HepG2 (cell line): ENCODE data around the gene NOTUM. TPM values are rescaled to one million over a fixed set of nuclear protein-coding genes. Genes with fewer than 3 reads are reported as not detected.

Experiments
- ARNTL ChIP-seq: sonication (generic); formaldehyde crosslinking; IDR thresholded peaks from 2 replicates; pipeline ENCODE4 v1.4.0; 2020; ENCODE audit warnings: mild to moderate bottlenecking, missing genetic modification reagents
- BCL6 ChIP-seq: IDR thresholded peaks from 2 replicates; pipeline ENCODE4 v1.6.1; 2016; ENCODE audit warnings: missing genetic modification reagents, missing compliant biosample characterization
- CCDC6 ChIP-seq: sonication (generic); formaldehyde crosslinking; IDR thresholded peaks from 2 replicates; pipeline ENCODE4 v1.8.1; 2022; ENCODE audit warnings: mild to moderate bottlenecking, missing genetic modification reagents, moderate library complexity
- E2F2 ChIP-seq: sonication (generic); formaldehyde crosslinking; IDR thresholded peaks from 2 replicates; pipeline ENCODE4 v1.4.0; 2020; ENCODE audit warnings: missing genetic modification reagents, borderline replicate concordance
- ETS1 ChIP-seq: sonication (generic); formaldehyde crosslinking; IDR thresholded peaks from 2 replicates; pipeline ENCODE4 v1.4.0; 2020; ENCODE audit warnings: missing genetic modification reagents
- FOXA3 ChIP-seq: IDR thresholded peaks from 2 replicates; pipeline ENCODE4 v1.6.1; 2016; ENCODE audit warnings: missing genetic modification reagents, missing compliant biosample characterization
- HBP1 ChIP-seq: IDR thresholded peaks from 2 replicates; pipeline ENCODE4 v1.6.1; 2016; ENCODE audit warnings: low read depth, control low read depth
- HOXA7 ChIP-seq: sonication (generic); formaldehyde crosslinking; IDR thresholded peaks from 2 replicates; pipeline ENCODE4 v1.8.1; 2022; ENCODE audit warnings: mild to moderate bottlenecking, missing genetic modification reagents, moderate library complexity
- MED13 ChIP-seq: sonication (generic); formaldehyde crosslinking; IDR thresholded peaks from 2 replicates; pipeline ENCODE4 v1.5.0; 2020; ENCODE audit warnings: missing genetic modification reagents
- PCBP2 ChIP-seq: fragments of 200-400 bp; formaldehyde crosslinking; optimal IDR thresholded peaks from 2 replicates; pipeline ENCODE3; 2018; ENCODE audit warnings: low read length, low read depth; ENCODE audit not compliant: poor library complexity, severe bottlenecking
- PHB2 ChIP-seq: fragments of 450-650 bp; IDR thresholded peaks from 2 replicates; pipeline ENCODE4 v1.6.1; 2018; ENCODE audit not compliant: partially characterized antibody
- ZNF124 ChIP-seq: sonication (generic); formaldehyde crosslinking; IDR thresholded peaks from 2 replicates; pipeline ENCODE4 v1.4.0; 2020; ENCODE audit warnings: missing genetic modification reagents
- ZNF44 ChIP-seq: sonication (generic); formaldehyde crosslinking; IDR thresholded peaks from 2 replicates; pipeline ENCODE4 v1.5.1; 2020; ENCODE audit warnings: mild to moderate bottlenecking, missing genetic modification reagents
- ZNF512B ChIP-seq: sonication (generic); formaldehyde crosslinking; IDR thresholded peaks from 2 replicates; pipeline ENCODE4 v1.5.1; 2020; ENCODE audit warnings: missing genetic modification reagents, mild to moderate bottlenecking, borderline replicate concordance
- polyA plus RNA-seq, 8 experiments: library from polyadenylated mRNA; depleted of rRNA in 3 of 8; stranded (reverse) in 7 of 8; unstranded in 1 of 8; fragments of >200 nt; fragmentation: Illumina TruSeq in 4 of 8; extraction: Trizol in 4 of 8; gene quantifications; 2 replicates each; pipeline versions ENCODE4 v1.2.1 to v1.2.3, GENCODE V29; 2011 to 2016; ENCODE audit warnings: low read depth in 4 of 8, missing spikeins in 1 of 8, mixed read lengths in 1 of 8; ENCODE audit not compliant: insufficient read depth in 1 of 8
- total RNA-seq, 5 experiments: library from RNA; depleted of rRNA; stranded (reverse); fragments of >200 nt; fragmentation: Illumina TruSeq; extraction: Trizol; gene quantifications; 2 replicates each; pipeline ENCODE4 v1.2.3, GENCODE V29; 2016; ENCODE audit warnings: low read depth in 1 of 5
- TF ChIP-seq, protein P1 (sequence below): sonication (generic); formaldehyde crosslinking; IDR thresholded peaks from 2 replicates; pipeline ENCODE4 v1.4.0; 2020; ENCODE audit warnings: missing genetic modification reagents, borderline replicate concordance
- TF ChIP-seq, protein P2 (sequence below): sonication (generic); formaldehyde crosslinking; IDR thresholded peaks from 2 replicates; pipeline ENCODE4 v1.4.0; 2020; ENCODE audit warnings: mild to moderate bottlenecking, low read depth, missing genetic modification reagents

The NOTUM gene
- total and polyA plus RNA-seq, 2 of the 13 experiments (the other 11 are each of a cell fraction or from before 2014, with no cell fraction given), result 150 to 160 TPM

- TF ChIP-seq ZNF512B (CRISPR knock-in tag) (0 out of 2 replicates have a peak, but pooled peaks have one; percentile 3), HOXA7 (CRISPR knock-in tag) (no peak), MED13 (peak; percentile 93), ZNF44 (CRISPR knock-in tag) (no peak), PHB2 (no peak), ZNF124 (CRISPR knock-in tag) (no peak; the same call in 1 of the 2 replicates), ARNTL (CRISPR knock-in tag) (peak; percentile 83), HBP1 (CRISPR knock-in tag) (peak; percentile 75; the same call in 1 of the 2 replicates), CCDC6 (no peak; the same call in 1 of the 2 replicates), FOXA3 (CRISPR knock-in tag) (no peak; the same call in none of the 2 replicates), PCBP2 (no peak), ETS1 (CRISPR knock-in tag) (no peak), E2F2 (CRISPR knock-in tag) (peak; percentile 67; the same call in 1 of the 2 replicates), BCL6 (CRISPR knock-in tag) (peak; percentile 71)
- TF ChIP-seq, protein P1, sequence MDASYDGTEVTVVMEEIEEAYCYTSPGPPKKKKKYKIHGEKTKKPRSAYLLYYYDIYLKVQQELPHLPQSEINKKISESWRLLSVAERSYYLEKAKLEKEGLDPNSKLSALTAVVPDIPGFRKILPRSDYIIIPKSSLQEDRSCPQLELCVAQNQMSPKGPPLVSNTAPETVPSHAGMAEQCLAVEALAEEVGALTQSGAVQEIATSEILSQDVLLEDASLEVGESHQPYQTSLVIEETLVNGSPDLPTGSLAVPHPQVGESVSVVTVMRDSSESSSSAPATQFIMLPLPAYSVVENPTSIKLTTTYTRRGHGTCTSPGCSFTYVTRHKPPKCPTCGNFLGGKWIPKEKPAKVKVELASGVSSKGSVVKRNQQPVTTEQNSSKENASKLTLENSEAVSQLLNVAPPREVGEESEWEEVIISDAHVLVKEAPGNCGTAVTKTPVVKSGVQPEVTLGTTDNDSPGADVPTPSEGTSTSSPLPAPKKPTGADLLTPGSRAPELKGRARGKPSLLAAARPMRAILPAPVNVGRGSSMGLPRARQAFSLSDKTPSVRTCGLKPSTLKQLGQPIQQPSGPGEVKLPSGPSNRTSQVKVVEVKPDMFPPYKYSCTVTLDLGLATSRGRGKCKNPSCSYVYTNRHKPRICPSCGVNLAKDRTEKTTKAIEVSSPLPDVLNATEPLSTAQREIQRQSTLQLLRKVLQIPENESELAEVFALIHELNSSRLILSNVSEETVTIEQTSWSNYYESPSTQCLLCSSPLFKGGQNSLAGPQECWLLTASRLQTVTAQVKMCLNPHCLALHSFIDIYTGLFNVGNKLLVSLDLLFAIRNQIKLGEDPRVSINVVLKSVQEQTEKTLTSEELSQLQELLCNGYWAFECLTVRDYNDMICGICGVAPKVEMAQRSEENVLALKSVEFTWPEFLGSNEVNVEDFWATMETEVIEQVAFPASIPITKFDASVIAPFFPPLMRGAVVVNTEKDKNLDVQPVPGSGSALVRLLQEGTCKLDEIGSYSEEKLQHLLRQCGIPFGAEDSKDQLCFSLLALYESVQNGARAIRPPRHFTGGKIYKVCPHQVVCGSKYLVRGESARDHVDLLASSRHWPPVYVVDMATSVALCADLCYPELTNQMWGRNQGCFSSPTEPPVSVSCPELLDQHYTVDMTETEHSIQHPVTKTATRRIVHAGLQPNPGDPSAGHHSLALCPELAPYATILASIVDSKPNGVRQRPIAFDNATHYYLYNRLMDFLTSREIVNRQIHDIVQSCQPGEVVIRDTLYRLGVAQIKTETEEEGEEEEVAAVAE (CRISPR knock-in tag), result 0 out of 2 replicates have a peak, but pooled peaks have one; percentile 70
- TF ChIP-seq, protein P2, sequence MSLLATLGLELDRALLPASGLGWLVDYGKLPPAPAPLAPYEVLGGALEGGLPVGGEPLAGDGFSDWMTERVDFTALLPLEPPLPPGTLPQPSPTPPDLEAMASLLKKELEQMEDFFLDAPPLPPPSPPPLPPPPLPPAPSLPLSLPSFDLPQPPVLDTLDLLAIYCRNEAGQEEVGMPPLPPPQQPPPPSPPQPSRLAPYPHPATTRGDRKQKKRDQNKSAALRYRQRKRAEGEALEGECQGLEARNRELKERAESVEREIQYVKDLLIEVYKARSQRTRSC (CRISPR knock-in tag), result no peak
Measured at GRCh38 chr17:81909966-81910839, 50.8 kb downstream of the NOTUM start (continued).
